Small intestine (tissue), 7 donors: ENCODE results near the gene ZNF490. TPM values are rescaled to one million over a fixed set of nuclear protein-coding genes. Genes with fewer than 3 reads are reported as not detected.
"Not testable (repeated sequence)": the region's sequence is repeated elsewhere in the genome, so short reads cannot be mapped to it uniquely, and the experiment has no call there.

Experiments
- DNase-seq, 2 donors: peaks; one replicate each; pipeline versions ENCODE4 v3.0.0 to v3.0.0-alpha.2; 2013
- FAIRE-seq: peaks from 2 replicates; lab custom pipeline; 2012; peaks lifted over from hg19 to GRCh38; lab: Jason Lieb, UNC
- H3K27ac ChIP-seq, 3 donors: one replicate each; pipeline ENCODE4 v1.5.1; 2013; ENCODE audit warnings: low read length in 2 of 3, mild to moderate bottlenecking in 2 of 3, control low read depth in 1 of 3, inconsistent platforms in 1 of 3, low read depth in 1 of 3, moderate library complexity in 1 of 3
- H3K27me3 ChIP-seq, 3 donors: one replicate each; pipeline ENCODE4 v1.6.1; 2013; ENCODE audit warnings: low read length in 3 of 3, inconsistent platforms in 1 of 3; ENCODE audit not compliant: control insufficient read depth in 3 of 3, insufficient read depth in 3 of 3
- H3K36me3 ChIP-seq, 3 donors: one replicate each; pipeline ENCODE4 v1.6.1; 2013; ENCODE audit warnings: low read length in 3 of 3, inconsistent platforms in 1 of 3, low read depth in 1 of 3, mild to moderate bottlenecking in 1 of 3, moderate library complexity in 1 of 3; ENCODE audit not compliant: control insufficient read depth in 3 of 3, insufficient read depth in 2 of 3
- H3K4me1 ChIP-seq, 3 donors: one replicate each; pipeline ENCODE4 v1.6.1; 2013; ENCODE audit warnings: low read length in 2 of 3, inconsistent platforms in 1 of 3, low read depth in 1 of 3, mild to moderate bottlenecking in 1 of 3, moderate library complexity in 1 of 3; ENCODE audit not compliant: control insufficient read depth in 3 of 3, insufficient read depth in 2 of 3
- H3K4me3 ChIP-seq, 3 donors: one replicate each; pipeline ENCODE4 v1.5.1; 2013; ENCODE audit warnings: low read length in 3 of 3, control low read depth in 1 of 3, inconsistent platforms in 1 of 3, low read depth in 1 of 3, mild to moderate bottlenecking in 1 of 3, moderate library complexity in 1 of 3
- H3K9me3 ChIP-seq, 2 donors: one replicate each; pipeline ENCODE4 v1.6.1; 2013; ENCODE audit warnings: low read depth in 1 of 2, low read length in 1 of 2; ENCODE audit not compliant: control insufficient read depth in 2 of 2, insufficient read depth in 1 of 2
- WGBS, 3 donors: extraction: QIAGEN DNeasy Blood & Tissue Kit; methylation state at CpG; one replicate each; pipeline ENCODE4 v1.1.7; 2013; 5-methylcytosine and 5-hydroxymethylcytosine counted together
- polyA plus RNA-seq, 4 donors: library from polyadenylated mRNA; stranded (reverse) in 3 of 4; unstranded in 1 of 4; fragments of 200-250 nt in 3 of 4; fragments of 120-200 nt in 1 of 4; gene quantifications; one replicate each; pipeline versions ENCODE4 v1.2.1 to v1.2.3, GENCODE V29; 2013
- donor health status: healthy with polysubstance abuse.
- donor health status: control.
- donor health status: control.
- donor health status: Bipolar disorder and iron deficiency.
- donor health status: healthy.

Gene ZNF490
- polyA plus RNA-seq, 4 donors: 0.45 to 3.0 (median 1.0) TPM; not detected in 1

- peaks cover 5 to 54% of the 10 kb centered on the region in 2 donors for H3K9me3 ChIP-seq
- H3K27me3 ChIP-seq: no peaks in the 10 kb centered on the region
- FAIRE-seq (no peak), DNase-seq (no peak)
- no peak overlapping the region for H3K4me3 ChIP-seq
- H3K36me3 ChIP-seq: peaks cover 12 to 38% (median 32%) of the 10 kb centered on the region in 3 donors
- WGBS, 3 donors: 89 to 97% (median 96%) methylated on average over 11 of the region's 11 CpGs
- no peaks in the 10 kb centered on the region for H3K4me1 ChIP-seq
- no peak overlapping the region for H3K27ac ChIP-seq
These were observed 30.4 kb downstream of the ZNF490 start for GRCh38 chr19:12580180-12580694.

GRCh38 chr19:12578641-12579040 lies 32.0 kb downstream of the ZNF490 start:
- peaks cover 12 to 38% (median 32%) of the 10 kb centered on the region in 3 donors for H3K36me3 ChIP-seq
- H3K27me3 ChIP-seq: no peaks in the 10 kb centered on the region
- no peaks in the 10 kb centered on the region for H3K4me1 ChIP-seq
- peaks cover 5 to 54% of the 10 kb centered on the region in 2 donors for H3K9me3 ChIP-seq
- FAIRE-seq (no peak), DNase-seq (no peak)
- 97 to 99% (median 97%) methylated on average over 10 of the region's 10 CpGs for WGBS, 3 donors
- H3K27ac ChIP-seq: no peak overlapping the region
- no peak overlapping the region for H3K4me3 ChIP-seq

GRCh38 chr19:12574036-12574435 lies 36.6 kb downstream of the ZNF490 start:
- Histone ChIP-seq H3K27ac (no peak overlapping the region), H3K27me3 (no peaks in the 10 kb centered on the region)
- DNase-seq: no peak

GRCh38 chr19:12567951-12568350 lies 42.7 kb downstream of the ZNF490 start:
- H3K4me3 ChIP-seq: no peak overlapping the region
- no peaks in the 10 kb centered on the region for H3K36me3 ChIP-seq
- H3K4me1 ChIP-seq: peaks cover 0 to 9% (median 0%) of the 10 kb centered on the region in 3 donors
- no peak for FAIRE-seq
- H3K27ac ChIP-seq: no peak overlapping the region
- H3K27me3 ChIP-seq: no peaks in the 10 kb centered on the region
- no peaks in the 10 kb centered on the region for H3K9me3 ChIP-seq
- WGBS, 3 donors: 87 to 93% (median 91%) methylated on average over 4 of the region's 4 CpGs
- DNase-seq: no peak

More at GRCh38 chr19:12574036-12574435, 36.6 kb downstream of the ZNF490 start:
- no peak for FAIRE-seq
- no peak overlapping the region for H3K4me3 ChIP-seq
- 27 to 44% (median 44%) methylated on average over 7 of the region's 7 CpGs for WGBS, 3 donors
- H3K4me1 ChIP-seq: peaks cover 0 to 9% (median 0%) of the 10 kb centered on the region in 3 donors
- peaks cover 0 to 17% of the 10 kb centered on the region in 2 donors for H3K9me3 ChIP-seq
- H3K36me3 ChIP-seq: peaks cover 0 to 16% (median 2%) of the 10 kb centered on the region in 3 donors

GRCh38 chr19:12566380-12566779 lies 44.2 kb downstream of the ZNF490 start:
- DNase-seq, FAIRE-seq, H3K4me1 ChIP-seq, H3K27me3 ChIP-seq, H3K9me3 ChIP-seq, H3K36me3 ChIP-seq, H3K27ac ChIP-seq, H3K4me3 ChIP-seq: not testable (repeated sequence)
- WGBS, 3 donors: 81 to 99% (median 90%) methylated on average over 5 of the region's 5 CpGs

- no peak overlapping the region for H3K27ac ChIP-seq
- no peak for FAIRE-seq
These were observed 46.5 kb downstream of the ZNF490 start for GRCh38 chr19:12564016-12564664.

GRCh38 chr19:12555456-12555930 lies 55.1 kb downstream of the ZNF490 start:
- 48 to 67% (median 65%) methylated on average over 38 to 39 of the region's 39 CpGs for WGBS, 3 donors
- H3K27ac ChIP-seq: no peak overlapping the region
- FAIRE-seq: no peak

More at GRCh38 chr19:12564016-12564664, 46.5 kb downstream of the ZNF490 start:
- Histone ChIP-seq H3K9me3 (no peaks in the 10 kb centered on the region), H3K4me3 (no peak overlapping the region), H3K4me1 (no peaks in the 10 kb centered on the region), H3K27me3 (no peaks in the 10 kb centered on the region), H3K36me3 (no peaks in the 10 kb centered on the region)
- WGBS, 3 donors: 20 to 21% (median 21%) methylated on average over 19 of the region's 19 CpGs
- DNase-seq: peak; percentile 84 to 91

GRCh38 chr19:12551060-12551832 lies 59.4 kb downstream of the ZNF490 start, which contains the start of gene ZNF564:
TSS of gene ZNF564 (minus strand) at chr19:12551482. CDS start at chr19:12551332, 150 bp downstream.
- FAIRE-seq (no peak), DNase-seq (peak; percentile 98 to 100)
- Histone ChIP-seq H3K4me3 (peak within 1 kb of the TSS; percentile 75 to 88 (median 78)), H3K27ac (peak within 1 kb of the TSS; percentile 90 to 95 (median 94)), H3K36me3 (peaks cover 0 to 27% (median 0%) of the 10 kb centered on the region in 3 donors), H3K27me3 (no peaks in the 10 kb centered on the region), H3K4me1 (peaks cover 0 to 18% (median 0%) of the 10 kb centered on the region in 3 donors), H3K9me3 (peaks cover 0 to 24% of the 10 kb centered on the region in 2 donors)
- WGBS, 3 donors: 0 to 1% (median 0%) methylated on average over 43 to 49 of the region's 49 CpGs

More at GRCh38 chr19:12555456-12555930, 55.1 kb downstream of the ZNF490 start:
- Histone ChIP-seq H3K9me3 (no peaks in the 10 kb centered on the region), H3K27me3 (no peaks in the 10 kb centered on the region), H3K4me1 (peaks cover 0 to 8% (median 0%) of the 10 kb centered on the region in 3 donors), H3K4me3 (no peak overlapping the region), H3K36me3 (no peaks in the 10 kb centered on the region)
- peak in 1 of 2 donors; percentile 30 for DNase-seq
